Dendritic cell treated with granulocyte-macrophage colony-stimulating factor and Interleukin-4, amounts not matched to agents 40 ng/mL and 50 ng/mL, for 4 days (primary cell): ENCODE data around the gene ABCC1.

Experiments
- H3K27ac Mint-ChIP-seq: one replicate; pipeline ENCODE4 v1.8.0; 2022; ENCODE audit warnings: mild to moderate bottlenecking, mixed read lengths
- H3K27me3 Mint-ChIP-seq: one replicate; pipeline ENCODE4 v1.8.0; 2022; ENCODE audit warnings: mild to moderate bottlenecking, mixed read lengths
- H3K36me3 Mint-ChIP-seq: one replicate; pipeline ENCODE4 v1.8.0; 2022; ENCODE audit warnings: low read depth, mixed read lengths
- H3K4me1 Mint-ChIP-seq: one replicate; pipeline ENCODE4 v1.8.0; 2022; ENCODE audit warnings: low read depth, mixed read lengths
- H3K4me3 Mint-ChIP-seq: one replicate; pipeline ENCODE4 v1.8.0; 2022; ENCODE audit warnings: mild to moderate bottlenecking, moderate library complexity, mixed read lengths
- H3K9me3 Mint-ChIP-seq: one replicate; pipeline ENCODE4 v1.8.0; 2022; ENCODE audit warnings: mixed read lengths
- intact Hi-C: fragments of 100-400 bp; cut with micrococcal nuclease; formaldehyde crosslinking; loops from one replicate; pipeline ENCODE4 v1.15.0; 2022

Gene ABCC1

GRCh38 chr16:16032271-16032979, 83.0 kb downstream of the ABCC1 start:
- no peak overlapping the region for H3K27ac Mint-ChIP-seq
- no peak overlapping the region for H3K4me3 Mint-ChIP-seq
- intact Hi-C loops, result no loop called here

GRCh38 chr16:16033208-16033717, 83.8 kb downstream of the ABCC1 start:
- intact Hi-C loops, result no loop called here
- H3K9me3 Mint-ChIP-seq, result no peaks in the 10 kb centered on the region
- peaks cover 96% of the 10 kb centered on the region for H3K36me3 Mint-ChIP-seq
- H3K27me3 Mint-ChIP-seq, result no peaks in the 10 kb centered on the region
- no peak overlapping the region for H3K4me3 Mint-ChIP-seq
- H3K4me1 Mint-ChIP-seq, result peaks cover 16% of the 10 kb centered on the region
- no peak overlapping the region for H3K27ac Mint-ChIP-seq

More at GRCh38 chr16:16032271-16032979, 83.0 kb downstream of the ABCC1 start:
- H3K36me3 Mint-ChIP-seq, result peaks cover 96% of the 10 kb centered on the region
- no peaks in the 10 kb centered on the region for H3K9me3 Mint-ChIP-seq
- no peaks in the 10 kb centered on the region for H3K27me3 Mint-ChIP-seq
- H3K4me1 Mint-ChIP-seq, result peaks cover 11% of the 10 kb centered on the region

- Mint-ChIP-seq H3K4me1 (peaks cover 23% of the 10 kb centered on the region), H3K4me3 (no peak overlapping the region), H3K27ac (no peak overlapping the region), H3K27me3 (no peaks in the 10 kb centered on the region), H3K9me3 (no peaks in the 10 kb centered on the region), H3K36me3 (peaks cover 91% of the 10 kb centered on the region)
- intact Hi-C loops, result no loop called here
These were observed 87.0 kb downstream of the ABCC1 start for GRCh38 chr16:16036359-16036792.

GRCh38 chr16:16037521-16037920, 88.1 kb downstream of the ABCC1 start:
- intact Hi-C loops, result no loop called here
- Mint-ChIP-seq H3K27ac (no peak overlapping the region), H3K9me3 (no peaks in the 10 kb centered on the region), H3K36me3 (peaks cover 91% of the 10 kb centered on the region), H3K4me1 (peaks cover 20% of the 10 kb centered on the region), H3K27me3 (no peaks in the 10 kb centered on the region), H3K4me3 (no peak overlapping the region)

GRCh38 chr16:16037970-16038369, 88.6 kb downstream of the ABCC1 start:
- Mint-ChIP-seq H3K27me3 (no peaks in the 10 kb centered on the region), H3K36me3 (peaks cover 90% of the 10 kb centered on the region), H3K4me3 (no peak overlapping the region), H3K4me1 (peaks cover 15% of the 10 kb centered on the region), H3K9me3 (no peaks in the 10 kb centered on the region), H3K27ac (no peak overlapping the region)
- intact Hi-C loops, result no loop called here

- H3K27ac Mint-ChIP-seq, result no peak overlapping the region
- H3K36me3 Mint-ChIP-seq, result peaks cover 90% of the 10 kb centered on the region
- no peaks in the 10 kb centered on the region for H3K27me3 Mint-ChIP-seq
- no peaks in the 10 kb centered on the region for H3K9me3 Mint-ChIP-seq
- intact Hi-C loops, result no loop called here
- H3K4me3 Mint-ChIP-seq, result no peak overlapping the region
- H3K4me1 Mint-ChIP-seq, result peaks cover 13% of the 10 kb centered on the region
These were observed 89.5 kb downstream of the ABCC1 start for GRCh38 chr16:16038950-16039349.

- peaks cover 13% of the 10 kb centered on the region for H3K4me1 Mint-ChIP-seq
- intact Hi-C loops, result no loop called here
- peaks cover 92% of the 10 kb centered on the region for H3K36me3 Mint-ChIP-seq
- H3K4me3 Mint-ChIP-seq, result no peak overlapping the region
- no peaks in the 10 kb centered on the region for H3K9me3 Mint-ChIP-seq
- no peak overlapping the region for H3K27ac Mint-ChIP-seq
- no peaks in the 10 kb centered on the region for H3K27me3 Mint-ChIP-seq
These were observed 91.9 kb downstream of the ABCC1 start for GRCh38 chr16:16041196-16041892.

- no peak overlapping the region for H3K27ac Mint-ChIP-seq
- H3K4me1 Mint-ChIP-seq, result peaks cover 13% of the 10 kb centered on the region
- H3K27me3 Mint-ChIP-seq, result no peaks in the 10 kb centered on the region
- H3K4me3 Mint-ChIP-seq, result no peak overlapping the region
- peaks cover 92% of the 10 kb centered on the region for H3K36me3 Mint-ChIP-seq
- no peaks in the 10 kb centered on the region for H3K9me3 Mint-ChIP-seq
- intact Hi-C loops, result no loop called here
These were observed 92.7 kb downstream of the ABCC1 start for GRCh38 chr16:16042076-16042475.

- H3K27ac Mint-ChIP-seq, result no peak overlapping the region
- no peaks in the 10 kb centered on the region for H3K27me3 Mint-ChIP-seq
- H3K9me3 Mint-ChIP-seq, result no peaks in the 10 kb centered on the region
- intact Hi-C loops, result no loop called here
- H3K36me3 Mint-ChIP-seq, result peaks cover 93% of the 10 kb centered on the region
- H3K4me3 Mint-ChIP-seq, result no peak overlapping the region
- no peaks in the 10 kb centered on the region for H3K4me1 Mint-ChIP-seq
These were observed 95.9 kb downstream of the ABCC1 start for GRCh38 chr16:16045296-16045695.

GRCh38 chr16:16045879-16046278, 96.5 kb downstream of the ABCC1 start:
- intact Hi-C loops, result no loop called here
- no peak overlapping the region for H3K27ac Mint-ChIP-seq
- peaks cover 98% of the 10 kb centered on the region for H3K36me3 Mint-ChIP-seq
- H3K4me1 Mint-ChIP-seq, result no peaks in the 10 kb centered on the region
- no peak overlapping the region for H3K4me3 Mint-ChIP-seq
- no peaks in the 10 kb centered on the region for H3K27me3 Mint-ChIP-seq
- no peaks in the 10 kb centered on the region for H3K9me3 Mint-ChIP-seq

- Mint-ChIP-seq H3K4me1 (no peaks in the 10 kb centered on the region), H3K27me3 (no peaks in the 10 kb centered on the region), H3K27ac (no peak overlapping the region), H3K36me3 (peaks cover 100% of the 10 kb centered on the region), H3K9me3 (no peaks in the 10 kb centered on the region), H3K4me3 (no peak overlapping the region)
- intact Hi-C loops, result no loop called here
These were observed 98.3 kb downstream of the ABCC1 start for GRCh38 chr16:16047761-16048160.

- H3K9me3 Mint-ChIP-seq, result no peaks in the 10 kb centered on the region
- no peaks in the 10 kb centered on the region for H3K27me3 Mint-ChIP-seq
- H3K27ac Mint-ChIP-seq, result no peak overlapping the region
- intact Hi-C loops, result no loop called here
- peaks cover 100% of the 10 kb centered on the region for H3K36me3 Mint-ChIP-seq
- no peaks in the 10 kb centered on the region for H3K4me1 Mint-ChIP-seq
- H3K4me3 Mint-ChIP-seq, result no peak overlapping the region
These were observed 99.6 kb downstream of the ABCC1 start for GRCh38 chr16:16048904-16049582.

- intact Hi-C loops, result no loop called here
- Mint-ChIP-seq H3K27ac (no peak overlapping the region), H3K36me3 (peaks cover 100% of the 10 kb centered on the region), H3K4me3 (no peak overlapping the region), H3K9me3 (no peaks in the 10 kb centered on the region), H3K27me3 (no peaks in the 10 kb centered on the region), H3K4me1 (no peaks in the 10 kb centered on the region)
These were observed 100.7 kb downstream of the ABCC1 start for GRCh38 chr16:16050106-16050505.

GRCh38 chr16:16051132-16051531, 101.7 kb downstream of the ABCC1 start:
- Mint-ChIP-seq H3K27ac (no peak overlapping the region), H3K4me1 (no peaks in the 10 kb centered on the region), H3K9me3 (no peaks in the 10 kb centered on the region), H3K4me3 (no peak overlapping the region), H3K27me3 (no peaks in the 10 kb centered on the region), H3K36me3 (peaks cover 100% of the 10 kb centered on the region)
- intact Hi-C loops, result no loop called here
